NCI-H2196 (cell line): ENCODE measurements around the gene WDR11.

ENCODE experiments used
- DNase-seq: peaks from one replicate; lab custom pipeline; 2025; ENCODE audit not compliant: unreplicated experiment; lab: John Stamatoyannopoulos, UW

Gene WDR11, protein sequence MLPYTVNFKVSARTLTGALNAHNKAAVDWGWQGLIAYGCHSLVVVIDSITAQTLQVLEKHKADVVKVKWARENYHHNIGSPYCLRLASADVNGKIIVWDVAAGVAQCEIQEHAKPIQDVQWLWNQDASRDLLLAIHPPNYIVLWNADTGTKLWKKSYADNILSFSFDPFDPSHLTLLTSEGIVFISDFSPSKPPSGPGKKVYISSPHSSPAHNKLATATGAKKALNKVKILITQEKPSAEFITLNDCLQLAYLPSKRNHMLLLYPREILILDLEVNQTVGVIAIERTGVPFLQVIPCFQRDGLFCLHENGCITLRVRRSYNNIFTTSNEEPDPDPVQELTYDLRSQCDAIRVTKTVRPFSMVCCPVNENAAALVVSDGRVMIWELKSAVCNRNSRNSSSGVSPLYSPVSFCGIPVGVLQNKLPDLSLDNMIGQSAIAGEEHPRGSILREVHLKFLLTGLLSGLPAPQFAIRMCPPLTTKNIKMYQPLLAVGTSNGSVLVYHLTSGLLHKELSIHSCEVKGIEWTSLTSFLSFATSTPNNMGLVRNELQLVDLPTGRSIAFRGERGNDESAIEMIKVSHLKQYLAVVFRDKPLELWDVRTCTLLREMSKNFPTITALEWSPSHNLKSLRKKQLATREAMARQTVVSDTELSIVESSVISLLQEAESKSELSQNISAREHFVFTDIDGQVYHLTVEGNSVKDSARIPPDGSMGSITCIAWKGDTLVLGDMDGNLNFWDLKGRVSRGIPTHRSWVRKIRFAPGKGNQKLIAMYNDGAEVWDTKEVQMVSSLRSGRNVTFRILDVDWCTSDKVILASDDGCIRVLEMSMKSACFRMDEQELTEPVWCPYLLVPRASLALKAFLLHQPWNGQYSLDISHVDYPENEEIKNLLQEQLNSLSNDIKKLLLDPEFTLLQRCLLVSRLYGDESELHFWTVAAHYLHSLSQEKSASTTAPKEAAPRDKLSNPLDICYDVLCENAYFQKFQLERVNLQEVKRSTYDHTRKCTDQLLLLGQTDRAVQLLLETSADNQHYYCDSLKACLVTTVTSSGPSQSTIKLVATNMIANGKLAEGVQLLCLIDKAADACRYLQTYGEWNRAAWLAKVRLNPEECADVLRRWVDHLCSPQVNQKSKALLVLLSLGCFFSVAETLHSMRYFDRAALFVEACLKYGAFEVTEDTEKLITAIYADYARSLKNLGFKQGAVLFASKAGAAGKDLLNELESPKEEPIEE

DNA sequence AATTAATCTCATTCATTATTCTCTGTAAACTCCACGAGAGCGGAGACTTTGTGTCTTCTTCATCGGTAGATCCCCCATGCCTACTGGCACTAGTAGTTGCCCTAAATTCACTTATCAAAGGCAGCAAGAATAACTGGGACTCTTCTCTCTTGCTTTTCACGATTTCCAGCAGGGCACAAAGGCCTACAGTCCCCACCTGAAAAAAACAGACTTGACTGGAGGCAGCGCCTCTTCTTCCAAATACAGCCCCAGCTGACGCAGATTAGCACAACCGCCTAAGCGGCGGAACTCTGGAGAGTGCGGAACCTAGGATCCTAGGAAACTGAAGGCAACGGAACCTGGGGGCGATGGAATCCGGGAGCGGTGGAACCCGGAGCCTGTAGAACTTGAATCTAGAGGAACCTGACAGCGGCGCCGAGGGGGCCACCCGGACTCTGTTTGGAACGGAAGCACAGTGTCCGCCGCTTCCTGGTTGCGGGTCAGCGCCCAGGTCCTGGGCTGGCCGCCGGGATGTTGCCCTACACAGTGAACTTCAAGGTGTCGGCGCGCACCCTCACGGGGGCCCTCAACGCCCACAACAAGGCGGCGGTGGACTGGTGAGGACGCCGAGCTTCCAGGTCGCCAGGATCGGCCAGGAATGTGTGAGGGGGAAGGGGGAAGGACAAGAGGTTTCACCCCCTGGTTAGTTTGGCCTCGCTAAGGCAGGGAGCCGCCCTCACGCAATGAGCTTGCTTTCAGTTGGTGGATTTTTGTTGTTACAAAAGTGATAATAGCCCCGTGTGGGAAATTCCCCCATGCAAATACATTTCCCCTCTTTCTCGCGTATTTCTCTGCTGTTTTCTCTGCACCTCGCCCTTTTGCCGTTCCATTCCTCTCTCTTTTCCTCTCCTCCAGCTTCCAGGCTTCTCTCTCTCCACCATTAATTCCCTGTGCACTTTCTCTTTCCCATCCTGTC is at the start of gene WDR11:
Gene WDR11 (plus strand): TSS at position 452 of the 955 bp plus-strand sequence. CDS start 59 bp downstream, at position 511.
- DNase-seq, result peak; percentile 73

DNA sequence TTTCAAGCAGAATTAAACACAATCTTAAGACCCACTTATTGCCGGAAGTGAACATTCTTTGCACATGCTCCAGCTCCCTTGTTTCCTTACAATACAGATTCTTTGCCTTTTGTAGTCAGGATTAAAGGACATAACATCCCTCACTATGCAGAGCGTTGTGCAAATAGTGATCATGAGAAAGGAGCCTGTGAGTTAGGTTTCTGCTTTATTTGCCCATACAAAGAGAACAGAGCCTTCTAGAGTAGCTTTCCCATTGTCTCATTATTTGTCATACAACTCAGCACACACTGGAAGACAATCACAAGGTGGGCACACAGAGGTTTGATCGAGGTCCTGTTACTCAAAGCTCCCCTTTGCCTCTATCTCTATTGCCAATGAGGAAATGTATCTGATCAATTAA is 48.2 kb upstream of the WDR11 start:
- DNase-seq, result no peak

DNA sequence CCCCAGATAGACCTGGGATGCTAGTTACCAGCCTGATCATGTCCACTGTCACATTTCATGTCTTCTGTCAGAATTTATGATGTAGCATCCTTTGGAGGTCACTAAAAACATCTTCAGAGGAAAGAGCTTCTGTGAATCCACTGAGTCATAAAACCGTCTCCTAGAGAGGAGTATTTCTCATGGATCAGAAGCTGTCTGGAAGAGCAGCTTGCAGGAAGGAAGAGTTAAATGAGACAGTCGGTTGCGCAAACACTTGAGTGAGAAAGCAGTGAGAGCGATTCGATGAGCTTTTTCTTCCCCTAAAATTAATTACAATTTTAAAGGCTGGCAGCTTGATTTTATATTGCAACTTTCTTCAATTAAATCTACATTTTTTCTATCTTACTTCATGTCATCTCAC is 47.2 kb upstream of the WDR11 start:
- no peak for DNase-seq

DNA sequence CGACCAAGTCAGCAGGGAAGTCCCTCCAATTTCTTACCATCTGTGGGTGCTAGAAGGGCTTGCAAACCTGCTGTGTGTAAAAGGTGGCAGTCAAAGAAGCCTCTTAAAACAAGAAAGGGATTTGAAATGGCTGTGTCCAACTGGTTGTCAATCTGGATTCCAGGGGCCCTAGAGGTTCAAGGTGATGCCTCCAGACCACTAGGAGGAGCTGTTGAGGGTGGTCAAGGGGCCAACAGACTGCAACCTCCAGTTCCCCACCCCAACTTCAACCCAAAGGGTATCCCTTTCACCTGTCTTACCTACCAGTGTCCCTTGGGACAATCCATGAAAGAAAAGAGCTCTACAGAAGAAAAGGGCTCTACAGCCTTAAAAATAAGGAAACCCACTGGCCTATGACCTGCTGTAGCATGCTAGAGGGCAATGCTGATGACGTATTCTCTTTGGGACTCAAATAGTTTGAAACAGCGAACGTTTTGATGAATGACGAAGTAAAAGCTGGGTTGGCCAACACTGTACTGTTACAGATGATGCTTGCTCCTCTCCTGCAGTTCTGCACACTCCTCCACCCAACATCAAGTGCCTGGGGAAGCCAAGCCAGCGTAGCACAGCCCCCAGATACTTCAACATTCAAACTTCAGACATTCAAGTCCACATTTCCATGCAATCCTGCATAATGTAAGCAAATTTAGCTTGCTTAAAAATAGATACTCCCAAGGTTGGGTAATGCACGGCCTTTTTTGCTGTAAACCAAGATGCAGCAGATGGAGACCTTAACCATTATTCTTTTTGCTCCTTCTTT is 45.9 kb upstream of the WDR11 start:
- DNase-seq, result no peak

DNA sequence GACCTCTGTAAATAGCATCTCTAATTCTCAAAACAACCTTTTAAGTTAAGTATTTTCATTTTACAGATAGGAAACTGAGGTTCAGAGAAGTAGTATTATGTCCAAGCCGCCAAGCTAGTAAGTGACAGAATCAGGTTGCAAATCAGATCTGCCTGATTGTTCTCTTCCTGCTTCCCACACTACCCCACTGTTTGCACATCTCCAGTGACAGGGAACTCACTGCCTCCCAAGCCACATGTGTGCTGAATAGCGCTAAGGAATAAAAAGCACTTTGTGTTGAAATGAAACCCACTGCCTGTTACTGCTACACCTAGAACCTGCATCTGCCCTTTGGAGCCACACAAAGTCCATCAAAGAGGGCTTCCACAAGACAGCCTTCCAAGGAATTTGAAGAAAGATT is 45.1 kb upstream of the WDR11 start:
- no peak for DNase-seq

DNA sequence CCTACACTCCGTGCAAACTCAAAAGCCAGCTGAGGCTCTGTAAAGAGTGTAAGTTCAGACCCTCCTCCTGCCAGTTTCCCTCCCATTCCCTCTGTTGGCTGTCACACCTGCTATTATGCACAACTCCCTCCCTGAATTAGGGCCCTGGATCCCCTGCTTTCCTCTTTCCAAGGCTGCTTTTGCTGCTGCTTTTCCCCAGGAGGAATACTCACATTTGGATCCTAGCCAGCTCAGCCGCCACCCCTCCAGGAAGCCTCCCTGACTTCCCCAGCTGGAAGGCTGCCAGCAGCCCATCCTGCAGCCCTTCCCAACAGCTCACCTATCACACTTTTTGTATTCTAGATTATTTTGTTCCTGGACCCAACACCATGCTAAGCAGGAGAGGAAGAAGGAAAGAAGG is 40.9 kb upstream of the WDR11 start:
- no peak for DNase-seq

DNA sequence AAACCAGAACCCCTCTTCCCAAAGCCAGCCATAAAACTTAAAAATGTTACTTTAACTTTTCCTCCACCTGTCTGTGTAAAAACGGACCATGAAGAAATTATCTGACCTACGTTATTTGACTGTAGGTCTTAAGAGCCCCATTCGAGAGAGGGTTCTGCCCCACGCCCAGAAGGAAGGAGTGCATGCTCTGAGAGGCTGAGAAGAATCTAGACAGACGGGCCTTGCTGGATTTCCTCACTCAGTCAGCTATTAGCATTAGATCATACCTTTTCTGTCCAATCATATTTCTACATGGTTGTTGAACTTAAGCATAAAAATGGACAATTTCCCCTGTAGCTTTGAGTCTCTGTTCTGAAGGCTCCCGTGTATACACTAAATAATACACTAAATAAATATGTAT is 38.1 kb upstream of the WDR11 start:
- DNase-seq, result no peak

DNA sequence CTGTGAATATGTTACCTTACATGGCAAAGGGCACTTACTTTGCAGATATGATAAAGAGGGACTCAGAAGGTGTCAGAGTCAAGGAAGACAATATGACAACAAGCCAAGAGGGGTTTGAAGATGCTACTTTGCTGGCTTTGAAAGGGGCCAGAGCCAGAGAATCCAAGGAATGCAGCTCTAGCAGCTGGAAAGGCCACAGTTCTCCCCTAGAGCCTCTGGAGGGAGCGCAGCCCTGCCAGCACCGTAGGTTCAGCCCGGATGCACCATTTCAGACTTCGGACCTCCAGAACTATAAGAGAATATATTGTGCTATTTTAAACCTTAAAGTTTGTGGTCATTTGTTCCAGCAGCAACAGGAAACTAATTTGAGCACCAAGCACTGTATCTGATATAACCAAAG is 32.9 kb upstream of the WDR11 start:
- no peak for DNase-seq

DNA sequence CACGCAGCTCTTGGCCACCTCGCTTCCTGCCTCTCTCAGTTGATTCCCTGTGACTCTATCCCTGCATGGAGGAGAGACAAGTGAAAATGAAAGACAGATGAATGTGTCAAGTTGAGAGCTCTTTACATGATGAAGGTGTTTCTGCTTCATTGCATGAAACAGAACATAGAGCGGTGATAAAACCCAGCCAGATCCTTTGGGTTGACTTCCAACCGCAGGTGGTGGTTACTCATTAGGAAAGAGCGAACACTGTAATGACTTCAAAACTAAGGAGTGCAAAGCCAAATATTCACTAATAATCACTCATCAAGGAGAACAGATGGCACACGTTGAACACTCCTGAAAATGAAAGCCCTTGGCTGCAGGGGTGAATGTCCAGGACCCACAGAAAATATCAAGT is 31.8 kb upstream of the WDR11 start:
- no peak for DNase-seq

DNA sequence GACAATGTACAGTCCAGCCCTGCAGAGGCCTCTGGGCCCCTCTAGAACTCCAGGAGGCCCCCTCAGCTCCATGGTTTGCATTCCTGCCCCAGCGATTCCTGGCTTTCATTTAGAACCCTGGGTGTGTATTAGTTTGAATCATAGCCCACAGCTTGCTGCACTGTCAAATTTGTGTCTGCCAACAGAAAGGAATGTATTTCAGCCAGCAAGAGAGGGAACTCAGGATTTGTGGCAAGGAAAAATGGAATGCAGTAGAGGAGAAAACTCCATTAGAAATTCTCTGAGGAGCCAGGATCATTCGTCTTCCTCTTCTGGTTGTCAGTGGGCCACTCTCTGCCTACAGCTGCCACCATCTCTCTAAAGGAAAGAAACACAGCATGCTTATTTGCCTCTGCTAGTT is 27.9 kb upstream of the WDR11 start:
- DNase-seq, result no peak

DNA sequence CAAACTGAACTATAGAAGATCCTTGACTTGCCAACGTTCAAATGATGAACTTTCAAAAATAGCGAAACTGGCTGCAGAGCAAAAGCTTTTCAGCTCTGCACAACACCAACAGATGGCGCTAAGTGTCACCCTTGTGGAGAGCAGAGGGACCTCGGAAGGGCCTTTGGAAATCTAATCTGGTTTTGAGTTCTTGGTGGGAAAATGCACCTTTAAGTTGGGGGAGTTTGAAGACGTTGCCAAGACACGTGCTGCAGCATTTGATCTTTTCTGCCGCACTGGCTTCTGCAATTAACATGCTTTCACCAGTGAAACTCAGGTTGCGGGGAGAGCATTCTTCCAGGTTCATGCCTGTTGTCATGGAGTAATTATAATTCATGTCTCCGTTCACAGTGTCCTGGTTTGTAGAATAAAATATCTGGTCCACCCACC is 26.3 kb upstream of the WDR11 start:
- no peak for DNase-seq

DNA sequence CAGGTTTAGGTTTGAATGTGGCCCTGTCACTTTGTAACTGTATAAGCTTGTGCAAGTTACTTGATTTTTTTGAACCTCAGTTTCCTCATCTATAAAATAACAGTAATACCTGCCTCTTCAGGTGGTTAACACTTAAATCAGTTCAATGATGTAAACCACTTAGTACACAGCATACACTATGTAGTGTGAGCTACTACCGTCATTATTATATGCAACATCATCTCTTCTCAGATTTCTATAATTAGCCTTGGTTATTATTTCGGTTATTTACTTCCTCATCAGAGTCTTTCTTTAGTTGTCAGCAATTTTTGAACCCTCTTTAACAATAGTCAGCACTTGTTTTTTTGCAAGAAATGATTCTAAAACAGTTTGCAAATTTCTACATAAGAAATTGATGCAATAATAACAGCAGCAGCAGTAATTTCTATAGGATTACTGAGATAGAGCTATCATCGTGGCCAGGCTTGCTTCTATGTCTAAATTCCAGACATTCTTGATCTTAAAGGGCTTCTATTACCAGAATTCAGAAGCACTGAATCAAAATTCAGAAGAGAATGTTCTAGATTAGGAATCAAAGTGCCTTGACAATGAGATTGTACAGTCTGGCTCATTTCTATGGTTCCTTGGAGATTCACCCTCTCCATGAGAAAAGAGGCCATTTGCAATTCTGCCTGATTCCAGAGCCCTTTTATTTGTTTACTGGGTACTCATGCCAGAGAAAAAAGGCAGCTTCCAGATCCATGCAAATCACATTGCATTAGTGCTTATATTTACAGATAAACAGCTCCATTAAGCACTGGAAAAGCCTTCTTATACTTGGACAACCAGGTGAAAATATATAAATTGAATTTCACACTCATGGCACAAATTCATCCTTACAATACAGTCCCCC is 25.0 kb upstream of the WDR11 start:
- DNase-seq, result no peak

DNA sequence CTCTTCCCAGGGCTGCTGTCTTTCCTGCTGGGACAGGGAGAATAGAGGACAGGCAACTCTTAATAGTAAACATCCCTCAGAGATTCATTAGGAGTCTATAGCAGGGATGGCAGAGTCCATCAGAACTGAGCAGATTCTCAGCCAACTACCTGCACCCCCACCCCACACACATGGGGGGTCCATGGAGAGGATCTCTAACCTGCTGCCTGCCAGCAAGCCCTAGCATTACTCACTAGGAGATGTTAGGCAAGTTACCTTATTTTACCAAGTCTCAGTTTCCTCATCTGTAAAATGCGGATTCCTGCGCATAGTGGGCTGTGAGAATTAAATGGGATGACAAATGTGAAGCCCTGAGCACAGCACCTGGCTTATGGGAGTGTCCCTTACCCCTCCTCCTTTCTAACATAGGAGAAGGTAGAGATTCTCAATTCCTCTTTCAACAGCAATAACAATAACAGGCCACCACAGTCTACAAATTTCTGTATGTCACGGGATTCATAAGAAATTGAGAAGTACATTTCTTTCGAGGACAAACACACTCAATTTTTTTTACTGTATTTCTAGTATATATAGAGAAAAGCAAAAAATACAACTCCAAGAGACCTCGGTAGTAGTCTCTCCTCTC is 23.8 kb upstream of the WDR11 start:
- DNase-seq, result no peak

DNA sequence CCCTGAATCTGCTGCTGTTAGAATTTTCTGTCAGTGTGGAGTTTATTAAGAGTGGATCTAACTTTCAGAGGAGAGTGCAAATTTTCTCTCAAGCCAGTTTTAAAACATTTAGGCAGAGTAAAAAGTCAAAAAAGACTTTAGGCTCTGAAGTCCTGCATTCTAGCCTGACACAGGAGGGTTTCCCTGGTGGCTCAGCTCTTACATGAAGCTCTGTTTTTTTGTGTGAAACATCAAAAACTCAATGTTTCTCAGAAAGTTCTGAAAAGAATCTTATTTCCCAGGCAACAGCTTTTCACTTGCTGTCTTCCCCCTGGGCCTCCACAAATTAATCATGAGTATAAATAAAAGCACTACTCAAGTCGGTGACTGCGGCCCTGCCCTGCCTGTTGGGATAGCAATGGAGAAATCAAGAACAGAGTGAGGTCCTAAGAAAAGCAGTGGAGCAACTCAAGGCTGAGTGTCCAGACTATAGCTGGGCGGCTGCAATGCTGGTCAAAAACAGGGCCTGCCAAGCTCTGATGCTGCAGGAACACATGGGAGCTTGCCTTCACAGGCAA is 22.3 kb upstream of the WDR11 start:
- DNase-seq, result no peak

DNA sequence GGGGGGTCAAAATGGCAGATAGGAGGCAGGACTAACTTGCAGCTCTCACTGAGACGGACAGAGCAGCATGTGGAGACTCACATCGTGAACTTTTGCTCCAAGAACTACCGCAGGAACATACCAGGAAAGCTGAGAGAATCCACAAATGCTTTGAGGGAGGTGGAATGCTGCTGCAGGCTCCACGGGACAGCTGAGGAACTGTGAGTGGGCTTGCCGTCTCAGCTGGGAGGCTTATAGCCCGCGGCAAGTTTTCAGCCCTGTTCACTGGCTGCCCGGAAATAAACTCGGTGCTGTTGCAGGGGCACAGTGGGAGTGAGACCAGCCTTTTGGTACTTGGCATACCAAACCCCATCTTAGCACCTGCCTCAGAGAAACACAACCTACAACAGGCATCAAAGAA is 19.1 kb upstream of the WDR11 start:
- DNase-seq, result no peak

DNA sequence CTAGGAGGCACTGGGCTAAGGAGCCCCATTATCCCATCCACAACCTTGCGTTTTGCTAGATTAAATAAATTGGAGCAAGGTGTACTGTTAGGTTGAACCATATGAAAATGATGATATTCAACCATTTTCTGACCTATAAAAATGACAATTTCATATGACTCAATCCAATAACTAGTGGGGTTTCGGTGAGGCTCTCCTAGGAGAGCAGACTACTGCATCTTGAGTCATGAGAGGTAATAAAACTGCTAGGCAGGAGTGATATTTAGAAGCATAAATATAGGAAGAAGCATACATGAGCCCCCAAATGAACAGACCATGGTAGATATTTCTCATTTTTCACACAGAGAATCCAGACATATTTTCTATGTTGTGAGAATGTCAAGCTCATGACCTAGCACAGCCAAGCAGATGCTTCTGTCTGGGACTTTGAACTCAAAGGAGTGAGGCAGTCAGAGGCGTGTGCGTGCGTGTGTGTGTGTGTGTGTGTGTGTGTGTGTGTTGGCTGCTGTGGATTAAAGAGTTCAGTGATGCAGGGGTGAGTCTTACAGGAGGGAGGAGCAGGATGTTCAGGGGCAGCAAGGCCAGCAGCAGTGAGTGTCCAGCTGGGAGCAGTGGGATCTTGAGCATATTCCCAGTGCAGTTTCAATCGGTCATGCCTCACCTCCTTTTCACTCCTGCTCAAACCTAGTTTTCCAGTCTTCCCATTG is 17.8 kb upstream of the WDR11 start:
- DNase-seq, result no peak

DNA sequence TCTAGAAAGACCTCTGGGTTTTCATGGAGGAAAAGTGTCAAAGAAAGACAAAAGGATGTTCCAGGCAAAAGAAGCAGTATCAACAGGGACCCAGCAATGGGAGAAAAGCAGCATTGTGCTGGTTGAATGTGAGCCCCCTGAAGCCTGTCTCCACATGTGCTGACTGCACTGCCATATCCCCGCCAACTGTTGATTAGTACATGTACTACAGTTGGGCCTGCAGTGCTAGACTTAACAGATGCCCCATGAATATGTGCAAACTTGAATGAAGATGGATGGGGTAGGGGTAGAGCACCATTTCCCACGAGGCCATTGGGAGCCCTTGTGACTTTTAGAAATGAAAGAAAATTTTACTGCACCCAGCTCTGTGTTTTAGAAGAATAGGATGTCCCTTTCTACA is 15.6 kb upstream of the WDR11 start:
- DNase-seq, result no peak
